ENCODE measurements around the gene SELENOO. TPM values are rescaled to one million over a fixed set of nuclear protein-coding genes. Genes with fewer than 3 reads are reported as not detected.

Gene SELENOO
- total RNA-seq, 1 experiment from 2014 or later: 34.3 TPM

- intact Hi-C loops (cut with micrococcal nuclease; ENCODE audit: unreplicated experiment) (no loop called here), in situ Hi-C loops (cut with HindIII; ENCODE audit: low pct_unique_long_range_greater_than_20kb, low sequenced_read_pairs) (no loop called here)
- ATAC-seq: no peak
- Histone ChIP-seq H3K4me3 (ENCODE audit: low read depth in 2 of 2, low read length in 2 of 2) (no peak overlapping the region), H3K36me3 (ENCODE audit: control insufficient read depth, insufficient read depth, low read length) (no peaks in the 10 kb centered on the region), H3K27ac (ENCODE audit: low read length) (no peak overlapping the region), H3K9me3 (ENCODE audit: control insufficient read depth, insufficient read depth, low read depth, low read length) (no peaks in the 10 kb centered on the region), H3K27me3 (ENCODE audit: control insufficient read depth, insufficient read depth, low read length) (no peaks in the 10 kb centered on the region), H3K4me1 (ENCODE audit: control insufficient read depth, insufficient read depth, low read length) (no peaks in the 10 kb centered on the region)
- CTCF ChIA-PET: interaction anchor here (0.6 kb wide), 1 partner anchor 88 kb away, joined by 6 read pairs; no protein-coding TSS in a partner anchor
- DNase-seq (ENCODE audit: low read depth, low spot score): no peak
- TF ChIP-seq POLR2AphosphoS5 (IDR thresholded peaks at IDR 0.05; ENCODE audit: low read depth, low read length) (no peak), SIN3A (IDR thresholded peaks at IDR 0.05; ENCODE audit: borderline replicate concordance, insufficient read depth, low read depth, low read length) (no peak), CTCF (IDR thresholded peaks at IDR 0.05) (no peak), TCF7L2 (IDR thresholded peaks at IDR 0.05; ENCODE audit: low read depth, low read length) (no peak), REST (IDR thresholded peaks at IDR 0.05; ENCODE audit: insufficient read depth in 1 of 2, low read depth in 2 of 2, low read length in 1 of 2) (no peak)
- POLR2A ChIA-PET: no interaction called here
- BruUV-seq (replicated peaks): no TSS peak
Measured at GRCh38 chr22:50157709-50158375, 43.0 kb upstream of the SELENOO start.

GRCh38 chr22:50160947-50161346 lies 39.9 kb upstream of the SELENOO start:
- DNase-seq (ENCODE audit: low read depth, low spot score) (no peak), ATAC-seq (no peak)
- Histone ChIP-seq H3K4me1 (ENCODE audit: control insufficient read depth, insufficient read depth, low read length) (no peaks in the 10 kb centered on the region), H3K27ac (ENCODE audit: low read length) (no peak overlapping the region), H3K27me3 (ENCODE audit: control insufficient read depth, insufficient read depth, low read length) (no peaks in the 10 kb centered on the region), H3K4me3 (ENCODE audit: low read depth in 2 of 2, low read length in 2 of 2) (no peak overlapping the region), H3K36me3 (ENCODE audit: control insufficient read depth, insufficient read depth, low read length) (no peaks in the 10 kb centered on the region), H3K9me3 (ENCODE audit: control insufficient read depth, insufficient read depth, low read depth, low read length) (no peaks in the 10 kb centered on the region)
- ChIA-PET POLR2A (no interaction called here), CTCF (no interaction called here)
- in situ Hi-C loops (cut with HindIII; ENCODE audit: low pct_unique_long_range_greater_than_20kb, low sequenced_read_pairs) (no loop called here), intact Hi-C loops (cut with micrococcal nuclease; ENCODE audit: unreplicated experiment) (no loop called here)
- BruUV-seq (replicated peaks): no TSS peak
- TF ChIP-seq REST (IDR thresholded peaks at IDR 0.05; ENCODE audit: insufficient read depth in 1 of 2, low read depth in 2 of 2, low read length in 1 of 2) (no peak), TCF7L2 (IDR thresholded peaks at IDR 0.05; ENCODE audit: low read depth, low read length) (no peak), CTCF (IDR thresholded peaks at IDR 0.05) (no peak)
